Measurements from ENCODE around the gene MAD1L1.

Gene MAD1L1

GRCh38 chr7:1787241-1787640 lies 445.5 kb downstream of the MAD1L1 start:
- no peak for DNase-seq (ENCODE audit: low spot score)

- DNase-seq (ENCODE audit: low spot score): no peak
Observed at GRCh38 chr7:1785839-1786238, 446.9 kb downstream of the MAD1L1 start.

GRCh38 chr7:1781369-1781768 lies 451.4 kb downstream of the MAD1L1 start:
- DNase-seq (ENCODE audit: low spot score): no peak

- no peak for DNase-seq (ENCODE audit: low spot score)
Observed at GRCh38 chr7:1779445-1779844, 453.3 kb downstream of the MAD1L1 start.

GRCh38 chr7:1777122-1777521 lies 455.6 kb downstream of the MAD1L1 start:
- no peak for DNase-seq (ENCODE audit: low spot score)

- DNase-seq (ENCODE audit: low spot score): no peak
Observed at GRCh38 chr7:1775389-1775788, 457.4 kb downstream of the MAD1L1 start.

- DNase-seq (ENCODE audit: low spot score): no peak
Observed at GRCh38 chr7:1770331-1770730, 462.4 kb downstream of the MAD1L1 start.

- no peak for DNase-seq (ENCODE audit: low spot score)
Observed at GRCh38 chr7:1769286-1770200, 463.2 kb downstream of the MAD1L1 start.

- no peak for DNase-seq (ENCODE audit: low spot score)
Observed at GRCh38 chr7:1768832-1769231, 463.9 kb downstream of the MAD1L1 start.

GRCh38 chr7:1767524-1767923 lies 465.2 kb downstream of the MAD1L1 start:
- no peak for DNase-seq (ENCODE audit: low spot score)
